ENCODE measurements around the gene MAP3K3. TPM values are rescaled to one million over a fixed set of nuclear protein-coding genes. Genes with fewer than 3 reads are reported as not detected.
A peak's percentile ranks its signal among the peaks of the same experiment; 100 is the strongest.

MAP3K3 gene
- total and polyA plus RNA-seq, 2 donors (not counting 3 experiments of a cell fraction or from before 2014, with no cell fraction given), result 56.6 to 81.0 TPM

DNA sequence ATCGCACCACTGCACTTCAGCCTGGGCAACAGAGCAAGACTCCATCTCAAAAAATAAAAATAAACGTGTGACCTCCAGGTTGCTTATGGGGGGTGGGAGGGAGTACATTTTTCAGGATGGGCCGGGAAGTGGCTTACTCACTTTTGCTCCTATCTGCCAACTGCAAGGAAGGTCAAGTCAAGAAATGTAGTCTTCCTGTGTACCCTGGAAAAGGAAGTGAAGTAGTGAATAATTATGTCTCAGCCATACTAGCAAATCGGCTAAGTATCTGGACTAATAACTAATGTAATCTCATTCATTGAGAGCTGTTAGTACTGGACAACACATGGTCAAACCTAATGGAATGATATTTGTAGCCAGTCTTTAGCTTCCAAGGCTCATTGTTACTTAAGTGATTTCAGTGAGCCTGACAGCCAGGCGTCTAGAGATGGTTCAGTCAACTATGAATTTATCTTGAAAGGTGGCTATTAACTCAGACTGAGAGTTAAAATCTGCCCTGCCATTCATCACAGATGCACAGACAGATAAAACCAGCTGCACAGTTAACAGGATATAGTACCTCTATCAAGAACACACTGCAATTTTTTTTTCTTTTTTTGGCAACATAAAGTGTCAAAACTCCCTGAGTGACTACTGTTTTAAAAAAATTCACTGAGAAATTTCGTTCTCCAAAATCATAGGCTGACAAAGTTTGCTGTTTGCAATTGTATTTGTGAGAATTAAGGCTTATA is 25.2 kb upstream of the MAP3K3 start:
- no peaks in the 10 kb centered on the region for H3K9me1 ChIP-seq (replicated peaks; ENCODE audit: control insufficient read depth, extremely low read depth, insufficient read depth, low read length)
- no TSS peak for BruUV-seq (replicated peaks)
- H3K27me3 ChIP-seq (ENCODE audit: control insufficient read depth in 2 of 2, insufficient read depth in 2 of 2, low read length in 2 of 2), result no peaks in the 10 kb centered on the region
- FAIRE-seq, result peak; percentile 81
- no peak overlapping the region for H3K9ac ChIP-seq (replicated peaks; ENCODE audit: extremely low read depth, insufficient read depth, low read length)
- dilution Hi-C loops (cut with MboI; ENCODE audit: extremely low pct_ligation_motif_present, low sequenced_read_pairs), result no loop called here
- H3K36me3 ChIP-seq (ENCODE audit: control insufficient read depth in 2 of 2, extremely low read depth in 1 of 2, insufficient read depth in 2 of 2, low read length in 2 of 2), result peaks cover 0 to 4% of the 10 kb centered on the region in 2 experiments
- H4K20me1 ChIP-seq (replicated peaks; ENCODE audit: control insufficient read depth, extremely low read depth, insufficient read depth, low read length), result no peaks in the 10 kb centered on the region
- POLR2A ChIA-PET, result no interaction called here
- DNase-seq (ENCODE audit: low read depth, low spot score), result peak; percentile 52
- H2AFZ ChIP-seq (ENCODE audit: low read depth, low read length), result no peak overlapping the region
- H3K9me3 ChIP-seq (replicated peaks; ENCODE audit: control insufficient read depth, insufficient read depth, low read length), result no peaks in the 10 kb centered on the region
- TF ChIP-seq EZH2 (IDR thresholded peaks at IDR 0.05; ENCODE audit: borderline replicate concordance, low read depth, low read length, severe bottlenecking) (no peak), FOS (IDR thresholded peaks at IDR 0.05; ENCODE audit: borderline replicate concordance, insufficient read depth, low read length) (peak; percentile 53), JUN (IDR thresholded peaks at IDR 0.05; ENCODE audit: borderline replicate concordance, insufficient read depth, insufficient read length, low read depth) (peak; percentile 3), POLR2A (IDR thresholded peaks at IDR 0.05; ENCODE audit: low read depth, low read length) (peak; percentile 19), MYC (IDR thresholded peaks at IDR 0.05; ENCODE audit: low read depth, low read length) (no peak), POLR2AphosphoS5 (IDR thresholded peaks at IDR 0.05; ENCODE audit: insufficient read depth, low read depth, low read length) (peak; percentile 56), GATA2 (IDR thresholded peaks at IDR 0.05; ENCODE audit: insufficient read depth, insufficient read length, low read depth, low read length) (peak; percentile 66)
- TF ChIP-seq, protein P1, sequence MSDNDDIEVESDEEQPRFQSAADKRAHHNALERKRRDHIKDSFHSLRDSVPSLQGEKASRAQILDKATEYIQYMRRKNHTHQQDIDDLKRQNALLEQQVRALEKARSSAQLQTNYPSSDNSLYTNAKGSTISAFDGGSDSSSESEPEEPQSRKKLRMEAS (IDR thresholded peaks at IDR 0.05; ENCODE audit: insufficient read depth, insufficient read length), result no peak
- TF ChIP-seq, protein P2, sequence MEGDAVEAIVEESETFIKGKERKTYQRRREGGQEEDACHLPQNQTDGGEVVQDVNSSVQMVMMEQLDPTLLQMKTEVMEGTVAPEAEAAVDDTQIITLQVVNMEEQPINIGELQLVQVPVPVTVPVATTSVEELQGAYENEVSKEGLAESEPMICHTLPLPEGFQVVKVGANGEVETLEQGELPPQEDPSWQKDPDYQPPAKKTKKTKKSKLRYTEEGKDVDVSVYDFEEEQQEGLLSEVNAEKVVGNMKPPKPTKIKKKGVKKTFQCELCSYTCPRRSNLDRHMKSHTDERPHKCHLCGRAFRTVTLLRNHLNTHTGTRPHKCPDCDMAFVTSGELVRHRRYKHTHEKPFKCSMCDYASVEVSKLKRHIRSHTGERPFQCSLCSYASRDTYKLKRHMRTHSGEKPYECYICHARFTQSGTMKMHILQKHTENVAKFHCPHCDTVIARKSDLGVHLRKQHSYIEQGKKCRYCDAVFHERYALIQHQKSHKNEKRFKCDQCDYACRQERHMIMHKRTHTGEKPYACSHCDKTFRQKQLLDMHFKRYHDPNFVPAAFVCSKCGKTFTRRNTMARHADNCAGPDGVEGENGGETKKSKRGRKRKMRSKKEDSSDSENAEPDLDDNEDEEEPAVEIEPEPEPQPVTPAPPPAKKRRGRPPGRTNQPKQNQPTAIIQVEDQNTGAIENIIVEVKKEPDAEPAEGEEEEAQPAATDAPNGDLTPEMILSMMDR (IDR thresholded peaks at IDR 0.05; ENCODE audit: extremely low read depth in 1 of 2, insufficient read depth in 1 of 2, low read depth in 1 of 2, low read length in 2 of 2), result no peak
- H3K79me2 ChIP-seq (ENCODE audit: control insufficient read depth, insufficient read depth, low read length), result peaks cover 8% of the 10 kb centered on the region
- H3K4me1 ChIP-seq (ENCODE audit: control insufficient read depth, extremely low read depth, insufficient read depth, low read length), result peaks cover 25% of the 10 kb centered on the region
- intact Hi-C loops (cut with micrococcal nuclease), result no loop called here
- H3K4me2 ChIP-seq (ENCODE audit: insufficient read depth, low read length), result peak overlapping the region; percentile 45
- CTCF ChIA-PET, result interaction anchor here (0.6 to 1.5 kb wide), 5 partner anchors 11 to 172 kb away, joined by 3 to 6 read pairs (median 3); no protein-coding TSS in a partner anchor
- H3K4me3 ChIP-seq (replicated peaks in 1 of 3; ENCODE audit: insufficient read depth in 1 of 3, low read depth in 1 of 3, low read length in 3 of 3), result no peak overlapping the region
- peak overlapping the region; percentile 50 for H3K27ac ChIP-seq (ENCODE audit: insufficient read depth, low read depth, low read length)
